ENCODE measurements around the gene CEP170. TPM values are rescaled to one million over a fixed set of nuclear protein-coding genes. Genes with fewer than 3 reads are reported as not detected.
A peak's percentile ranks its signal among the peaks of the same experiment; 100 is the strongest.
"Not testable (repeated sequence)": the region's sequence is repeated elsewhere in the genome, so short reads cannot be mapped to it uniquely, and the experiment has no call there.

CEP170 gene
- total and polyA plus RNA-seq, 2 experiments from 2014 or later = 93.1 to 104 TPM

GRCh38 chr1:243204336-243204735, 50.7 kb downstream of the CEP170 start:
- not testable (repeated sequence) for H3K27ac ChIP-seq (ENCODE audit: low read depth)

GRCh38 chr1:243203196-243203595, 51.9 kb downstream of the CEP170 start:
- H3K4me1 ChIP-seq (ENCODE audit: insufficient read depth); H3K4me2 ChIP-seq; H3K27ac Mint-ChIP-seq; H3K4me3 ChIP-seq; H3K4me3 Mint-ChIP-seq; H3K4me1 Mint-ChIP-seq; DNase-seq (ENCODE audit: low spot score); H3K27me3 Mint-ChIP-seq (ENCODE audit: insufficient read depth, low read depth, poor library complexity); H3K9me2 ChIP-seq (ENCODE audit: insufficient read depth); H3K79me2 ChIP-seq (replicated peaks; ENCODE audit: insufficient read depth); H3K27me3 ChIP-seq (ENCODE audit: insufficient read depth); H2AFZ ChIP-seq; H4K20me1 ChIP-seq (replicated peaks; ENCODE audit: insufficient read depth); ATAC-seq; H3K27ac ChIP-seq (ENCODE audit: low read depth); H3K9me3 Mint-ChIP-seq; H3F3A ChIP-seq (replicated peaks; ENCODE audit: low read depth); H3K36me3 ChIP-seq (ENCODE audit: insufficient read depth): not testable (repeated sequence)
- peaks cover 22% of the 10 kb centered on the region; the same call in 2 of the 3 replicates for H3K36me3 Mint-ChIP-seq (ENCODE audit: low read depth)

More at GRCh38 chr1:243204336-243204735, 50.7 kb downstream of the CEP170 start:
- H3F3A ChIP-seq (replicated peaks; ENCODE audit: low read depth); H3K9me2 ChIP-seq (ENCODE audit: insufficient read depth); H3K36me3 ChIP-seq (ENCODE audit: insufficient read depth); H3K27me3 ChIP-seq (ENCODE audit: insufficient read depth); ATAC-seq; H3K27me3 Mint-ChIP-seq (ENCODE audit: insufficient read depth, low read depth, poor library complexity); H3K27ac Mint-ChIP-seq; H3K9me3 Mint-ChIP-seq; H3K4me3 Mint-ChIP-seq; H3K4me1 Mint-ChIP-seq; H4K20me1 ChIP-seq (replicated peaks; ENCODE audit: insufficient read depth); H3K4me2 ChIP-seq; H3K4me3 ChIP-seq; H3K4me1 ChIP-seq (ENCODE audit: insufficient read depth); H2AFZ ChIP-seq; H3K79me2 ChIP-seq (replicated peaks; ENCODE audit: insufficient read depth); DNase-seq (ENCODE audit: low spot score): not testable (repeated sequence)
- H3K36me3 Mint-ChIP-seq (ENCODE audit: low read depth) = peaks cover 15% of the 10 kb centered on the region; the same call in 2 of the 3 replicates

- H3K4me3 ChIP-seq; H3F3A ChIP-seq (replicated peaks; ENCODE audit: low read depth); H3K9me3 Mint-ChIP-seq; H3K27me3 Mint-ChIP-seq (ENCODE audit: insufficient read depth, low read depth, poor library complexity); ATAC-seq; H3K36me3 ChIP-seq (ENCODE audit: insufficient read depth); H3K4me3 Mint-ChIP-seq; DNase-seq (ENCODE audit: low spot score); H3K9me2 ChIP-seq (ENCODE audit: insufficient read depth); H3K27ac Mint-ChIP-seq; H3K4me1 ChIP-seq (ENCODE audit: insufficient read depth); H4K20me1 ChIP-seq (replicated peaks; ENCODE audit: insufficient read depth); H2AFZ ChIP-seq; H3K4me2 ChIP-seq; H3K27ac ChIP-seq (ENCODE audit: low read depth); H3K79me2 ChIP-seq (replicated peaks; ENCODE audit: insufficient read depth); H3K27me3 ChIP-seq (ENCODE audit: insufficient read depth): not testable (repeated sequence)
- H3K4me1 Mint-ChIP-seq = peaks cover 16% of the 10 kb centered on the region
- H3K36me3 Mint-ChIP-seq (ENCODE audit: low read depth) = peaks cover 26% of the 10 kb centered on the region; the same call in 2 of the 3 replicates
Observed at GRCh38 chr1:243201316-243201715, 53.8 kb downstream of the CEP170 start.

- not testable (repeated sequence) for H3K4me3 ChIP-seq; DNase-seq (ENCODE audit: low spot score); H4K20me1 ChIP-seq (replicated peaks; ENCODE audit: insufficient read depth); H3K36me3 ChIP-seq (ENCODE audit: insufficient read depth); H3K9me3 Mint-ChIP-seq; H3K9me2 ChIP-seq (ENCODE audit: insufficient read depth); H3K27me3 ChIP-seq (ENCODE audit: insufficient read depth); H3K27me3 Mint-ChIP-seq (ENCODE audit: insufficient read depth, low read depth, poor library complexity); H3K27ac ChIP-seq (ENCODE audit: low read depth); H3K27ac Mint-ChIP-seq; H3K4me3 Mint-ChIP-seq; H3K4me1 ChIP-seq (ENCODE audit: insufficient read depth); H3F3A ChIP-seq (replicated peaks; ENCODE audit: low read depth); ATAC-seq; H2AFZ ChIP-seq; H3K4me1 Mint-ChIP-seq; H3K4me2 ChIP-seq; H3K79me2 ChIP-seq (replicated peaks; ENCODE audit: insufficient read depth)
- peaks cover 18% of the 10 kb centered on the region; the same call in 2 of the 3 replicates for H3K36me3 Mint-ChIP-seq (ENCODE audit: low read depth)
Observed at GRCh38 chr1:243197524-243197923, 57.6 kb downstream of the CEP170 start.

- H3K27ac Mint-ChIP-seq = not testable (repeated sequence)
- H3K36me3 Mint-ChIP-seq (ENCODE audit: low read depth) = peaks cover 26% of the 10 kb centered on the region; the same call in 2 of the 3 replicates
Observed at GRCh38 chr1:243193330-243193729, 61.8 kb downstream of the CEP170 start.

GRCh38 chr1:243186201-243186995, 68.7 kb downstream of the CEP170 start:
- H3K27ac ChIP-seq (ENCODE audit: low read depth) = peak overlapping the region; percentile 45; the same call in 1 of the 2 replicates
- not testable (repeated sequence) for ATAC-seq

More at GRCh38 chr1:243193330-243193729, 61.8 kb downstream of the CEP170 start:
- not testable (repeated sequence) for H3F3A ChIP-seq (replicated peaks; ENCODE audit: low read depth); DNase-seq (ENCODE audit: low spot score); H4K20me1 ChIP-seq (replicated peaks; ENCODE audit: insufficient read depth); H3K4me3 ChIP-seq; H3K4me1 Mint-ChIP-seq; H3K27ac ChIP-seq (ENCODE audit: low read depth); H3K9me2 ChIP-seq (ENCODE audit: insufficient read depth); H3K4me3 Mint-ChIP-seq; H3K79me2 ChIP-seq (replicated peaks; ENCODE audit: insufficient read depth); H3K27me3 ChIP-seq (ENCODE audit: insufficient read depth); H3K4me2 ChIP-seq; H3K4me1 ChIP-seq (ENCODE audit: insufficient read depth); ATAC-seq; H3K9me3 Mint-ChIP-seq; H2AFZ ChIP-seq; H3K36me3 ChIP-seq (ENCODE audit: insufficient read depth); H3K27me3 Mint-ChIP-seq (ENCODE audit: insufficient read depth, low read depth, poor library complexity)

More at GRCh38 chr1:243186201-243186995, 68.7 kb downstream of the CEP170 start:
- H3K4me3 ChIP-seq; H3K27me3 ChIP-seq (ENCODE audit: insufficient read depth); H3K9me3 Mint-ChIP-seq; DNase-seq (ENCODE audit: low spot score); H3K9me2 ChIP-seq (ENCODE audit: insufficient read depth); H3K27me3 Mint-ChIP-seq (ENCODE audit: insufficient read depth, low read depth, poor library complexity); H3K4me3 Mint-ChIP-seq; H2AFZ ChIP-seq; H3K79me2 ChIP-seq (replicated peaks; ENCODE audit: insufficient read depth); H3F3A ChIP-seq (replicated peaks; ENCODE audit: low read depth); H4K20me1 ChIP-seq (replicated peaks; ENCODE audit: insufficient read depth): not testable (repeated sequence)
- H3K4me1 Mint-ChIP-seq = peaks cover 29% of the 10 kb centered on the region
- H3K4me2 ChIP-seq = 0 out of 2 replicates have a peak overlapping the region, but pooled peaks have one; percentile 12
- peaks cover 13% of the 10 kb centered on the region; the same call in 1 of the 2 replicates for H3K36me3 ChIP-seq (ENCODE audit: insufficient read depth)
- H3K27ac Mint-ChIP-seq = peak overlapping the region; percentile 62; the same call in 1 of the 2 replicates
- peaks cover 28% of the 10 kb centered on the region; the same call in 2 of the 3 replicates for H3K36me3 Mint-ChIP-seq (ENCODE audit: low read depth)
- peaks cover 21% of the 10 kb centered on the region for H3K4me1 ChIP-seq (ENCODE audit: insufficient read depth)

Data from GM23338 (cell line).